NCI-H2227 (cell line): ENCODE measurements around the gene GRB14.
A peak's percentile ranks its signal among the peaks of the same experiment; 100 is the strongest.
"Not testable (repeated sequence)": the region's sequence is repeated elsewhere in the genome, so short reads cannot be mapped to it uniquely, and the experiment has no call there.

ENCODE experiments used
- DNase-seq: peaks from one replicate; lab custom pipeline; 2025; ENCODE audit not compliant: unreplicated experiment; lab: John Stamatoyannopoulos, UW

GRB14 gene

GRCh38 chr2:164560902-164561301 lies 60.4 kb downstream of the GRB14 start:
- no peak for DNase-seq

GRCh38 chr2:164560181-164560792 lies 61.0 kb downstream of the GRB14 start:
- DNase-seq = peak; percentile 58

GRCh38 chr2:164558450-164558849 lies 62.8 kb downstream of the GRB14 start:
- DNase-seq = no peak

- no peak for DNase-seq
Measured at GRCh38 chr2:164554487-164554886, 66.8 kb downstream of the GRB14 start.

- DNase-seq = no peak
Measured at GRCh38 chr2:164551519-164551918, 69.8 kb downstream of the GRB14 start.

- not testable (repeated sequence) for DNase-seq
Measured at GRCh38 chr2:164549705-164550104, 71.6 kb downstream of the GRB14 start.

GRCh38 chr2:164545484-164545883 lies 75.8 kb downstream of the GRB14 start:
- DNase-seq = no peak

- peak; percentile 7 for DNase-seq
Measured at GRCh38 chr2:164542581-164543021, 78.7 kb downstream of the GRB14 start.

GRCh38 chr2:164538240-164538866 lies 82.9 kb downstream of the GRB14 start:
- DNase-seq = peak; percentile 74

GRCh38 chr2:164535280-164536025 lies 85.8 kb downstream of the GRB14 start:
- DNase-seq = peak; percentile 93

- no peak for DNase-seq
Measured at GRCh38 chr2:164530464-164530863, 90.8 kb downstream of the GRB14 start.

GRCh38 chr2:164523726-164524125 lies 97.6 kb downstream of the GRB14 start:
- no peak for DNase-seq

- no peak for DNase-seq
Measured at GRCh38 chr2:164523009-164523408, 98.3 kb downstream of the GRB14 start.

- DNase-seq = no peak
Measured at GRCh38 chr2:164522561-164522981, 98.7 kb downstream of the GRB14 start.

- DNase-seq = peak; percentile 9
Measured at GRCh38 chr2:164515734-164516133, 105.5 kb downstream of the GRB14 start.

- no peak for DNase-seq
Measured at GRCh38 chr2:164515030-164515429, 106.3 kb downstream of the GRB14 start.

GRCh38 chr2:164514491-164514890 lies 106.8 kb downstream of the GRB14 start:
- no peak for DNase-seq

GRCh38 chr2:164512871-164513270 lies 108.4 kb downstream of the GRB14 start:
- DNase-seq = no peak

- DNase-seq = no peak
Measured at GRCh38 chr2:164511738-164512137, 109.5 kb downstream of the GRB14 start.

GRCh38 chr2:164510895-164511294 lies 110.4 kb downstream of the GRB14 start:
- DNase-seq = no peak

GRCh38 chr2:164509137-164509877 lies 112.0 kb downstream of the GRB14 start:
- DNase-seq = no peak
